Bronchial epithelial cell (primary cell): ENCODE data around the gene ALDOC. TPM values are rescaled to one million over a fixed set of nuclear protein-coding genes. Genes with fewer than 3 reads are reported as not detected.

ENCODE experiments used
- DNase-seq: peaks from one replicate; pipeline ENCODE4 v3.0.0-alpha.2; 2010; ENCODE audit warnings: low read depth
- FAIRE-seq: peaks from 2 replicates; lab custom pipeline; 2011; peaks lifted over from hg19 to GRCh38; lab: Jason Lieb, UNC
- H3K27me3 ChIP-seq: 2 replicates; pipeline ENCODE4 v1.5.1; 2011; ENCODE audit warnings: low read length; ENCODE audit not compliant: control insufficient read depth, insufficient read depth
- H3K36me3 ChIP-seq: 2 replicates; pipeline ENCODE4 v1.5.1; 2011; ENCODE audit warnings: low read length; ENCODE audit not compliant: control insufficient read depth, insufficient read depth
- H3K4me3 ChIP-seq: 2 replicates; pipeline ENCODE4 v1.5.1; 2011; ENCODE audit warnings: mild to moderate bottlenecking, low read depth, low read length, control low read depth
- CTCF ChIP-seq: IDR thresholded peaks from 2 replicates; pipeline ENCODE4 v1.5.1; 2011; ENCODE audit warnings: mild to moderate bottlenecking, moderate library complexity, low read length, control low read depth, inconsistent platforms; ENCODE audit not compliant: insufficient read depth, severe bottlenecking
- total RNA-seq: library from RNA; depleted of rRNA; stranded (reverse); fragments of >200 nt; gene quantifications from 2 replicates; pipeline ENCODE4 v1.2.1, GENCODE V29; 2014

The ALDOC gene
- total RNA-seq, 1 donor from 2014 or later, result 53.4 TPM

- DNase-seq, result no peak
- H3K27me3 ChIP-seq, result no peaks in the 10 kb centered on the region
- FAIRE-seq, result no peak
- no peak for TF ChIP-seq CTCF
- H3K36me3 ChIP-seq, result peaks cover 36% of the 10 kb centered on the region
- H3K4me3 ChIP-seq, result no peak overlapping the region
These were observed 41.8 kb upstream of the ALDOC start for GRCh38 chr17:28618464-28618863.

DNA sequence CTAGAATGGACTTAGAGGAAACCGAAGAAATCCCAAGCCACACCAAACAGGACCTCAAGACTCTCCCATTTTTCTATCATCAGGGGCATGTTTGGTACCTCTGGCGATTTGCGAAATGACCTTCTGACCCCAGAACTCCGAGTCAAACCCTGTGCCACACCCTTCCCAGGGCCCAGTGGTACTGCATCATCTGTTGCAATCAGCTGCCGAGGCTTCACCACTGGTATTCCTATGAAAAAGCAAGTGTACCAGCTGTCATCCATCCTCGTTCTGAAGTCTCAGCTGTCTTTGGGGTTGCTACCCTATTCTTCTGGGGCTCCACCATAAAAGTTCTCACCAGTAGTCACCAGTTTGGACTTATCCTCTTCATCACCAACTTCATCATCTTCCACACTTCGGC lies 39.6 kb upstream of the ALDOC start:
- H3K27me3 ChIP-seq, result no peaks in the 10 kb centered on the region
- H3K36me3 ChIP-seq, result peaks cover 33% of the 10 kb centered on the region
- H3K4me3 ChIP-seq, result no peak overlapping the region
- no peak for DNase-seq
- TF ChIP-seq CTCF, result no peak
- no peak for FAIRE-seq

DNA sequence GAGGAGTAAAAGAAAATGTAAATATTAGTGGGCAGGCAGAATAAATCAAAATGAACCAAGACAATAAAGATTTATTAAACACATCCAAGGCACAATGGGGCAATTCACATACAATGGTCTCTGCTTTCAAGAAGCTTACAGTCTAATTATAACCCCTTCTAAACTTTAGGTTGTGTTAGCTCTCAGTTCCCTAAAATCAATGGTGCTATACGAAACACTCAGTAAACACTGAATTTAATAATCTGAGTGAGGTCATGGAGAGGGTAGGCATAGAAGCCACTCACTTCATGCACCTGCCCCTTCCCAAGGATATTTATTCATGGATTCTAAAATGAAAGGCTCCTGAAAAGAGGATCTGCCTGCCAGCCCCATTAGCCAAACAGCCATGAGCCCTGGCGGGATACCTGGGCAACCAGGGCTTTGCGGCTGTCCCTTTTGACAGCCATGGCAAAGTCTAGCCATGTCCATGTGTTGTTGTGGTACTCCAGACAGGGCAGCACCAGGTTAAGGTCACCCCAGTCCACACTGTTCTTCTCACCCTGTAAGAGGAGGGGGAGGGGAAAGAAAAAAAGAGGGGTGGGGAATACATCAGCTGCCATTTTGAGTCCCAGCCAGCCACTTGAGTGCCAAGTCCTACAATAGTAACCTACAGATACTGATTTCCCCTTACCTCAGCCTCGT lies 38.7 kb upstream of the ALDOC start:
- Histone ChIP-seq H3K4me3 (no peak overlapping the region), H3K36me3 (peaks cover 29% of the 10 kb centered on the region), H3K27me3 (no peaks in the 10 kb centered on the region)
- no peak for TF ChIP-seq CTCF
- FAIRE-seq (no peak), DNase-seq (no peak)

GRCh38 chr17:28613931-28614381 lies 37.3 kb upstream of the ALDOC start, which contains the start of gene RSKR:
TSS of gene RSKR (minus strand) at chr17:28614185. CDS start at chr17:28614161, 24 bp downstream.
- H3K36me3 ChIP-seq, result peaks cover 25% of the 10 kb centered on the region
- TF ChIP-seq CTCF, result no peak
- FAIRE-seq, result no peak

GRCh38 chr17:28612936-28613872 lies 36.5 kb upstream of the ALDOC start:
- FAIRE-seq, result no peak
- no peak overlapping the region for H3K4me3 ChIP-seq
- peak; percentile 20 for DNase-seq
- H3K27me3 ChIP-seq, result no peaks in the 10 kb centered on the region
- TF ChIP-seq CTCF, result peak; percentile 67
- H3K36me3 ChIP-seq, result peaks cover 21% of the 10 kb centered on the region

More at GRCh38 chr17:28613931-28614381, 37.3 kb upstream of the ALDOC start, which contains the start of gene RSKR:
- Histone ChIP-seq H3K4me3 (no peak within 1 kb of the TSS), H3K27me3 (no peaks in the 10 kb centered on the region)
- no peak for DNase-seq
